Retinal pigment epithelial cell (primary cell): ENCODE results near the gene MCAT.

ENCODE experiments used
- DNase-seq: peaks from one replicate; pipeline ENCODE4 v3.0.0-alpha.2; 2010; ENCODE audit warnings: low read depth
- H3K4me3 ChIP-seq: 2 replicates; pipeline ENCODE4 v1.5.1; 2011; ENCODE audit warnings: mild to moderate bottlenecking, low read length, control low read depth, moderate library complexity
- TF ChIP-seq, protein P1 (sequence below): conservative IDR thresholded peaks from 2 replicates; pipeline ENCODE4 v1.5.1; 2011; ENCODE audit warnings: low read depth, low read length, control low read depth, inconsistent platforms

Gene MCAT

DNA sequence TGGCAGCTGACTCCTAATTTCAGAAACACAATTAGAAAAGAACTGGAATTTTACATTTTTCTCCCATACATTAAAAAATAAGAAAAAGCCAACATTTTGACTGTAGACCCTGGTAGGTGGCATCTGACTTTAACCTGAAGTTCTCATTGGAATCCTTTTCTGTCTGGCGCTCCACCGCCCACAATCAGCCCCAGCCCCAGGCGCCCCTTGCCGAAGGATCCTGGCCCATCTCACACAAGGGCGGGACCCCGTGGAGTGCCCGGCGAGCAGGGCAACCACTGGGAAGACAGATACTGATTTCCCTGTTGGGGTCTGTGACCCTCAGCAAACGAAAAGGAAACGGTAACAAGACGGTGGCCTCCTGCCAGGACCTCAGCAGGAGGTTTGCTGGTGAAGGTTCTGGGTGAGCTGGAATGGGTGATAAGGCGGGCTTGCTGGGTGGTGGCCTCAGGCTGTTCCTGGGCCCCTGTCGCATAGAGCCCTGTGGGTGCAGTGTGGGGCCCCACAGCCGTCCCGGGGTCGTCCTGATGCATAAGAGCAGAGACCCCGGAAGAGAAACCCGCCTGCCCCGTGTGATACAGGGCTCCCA is 23.9 kb upstream of the MCAT start:
- DNase-seq: no peak
- H3K4me3 ChIP-seq: no peak overlapping the region

DNA sequence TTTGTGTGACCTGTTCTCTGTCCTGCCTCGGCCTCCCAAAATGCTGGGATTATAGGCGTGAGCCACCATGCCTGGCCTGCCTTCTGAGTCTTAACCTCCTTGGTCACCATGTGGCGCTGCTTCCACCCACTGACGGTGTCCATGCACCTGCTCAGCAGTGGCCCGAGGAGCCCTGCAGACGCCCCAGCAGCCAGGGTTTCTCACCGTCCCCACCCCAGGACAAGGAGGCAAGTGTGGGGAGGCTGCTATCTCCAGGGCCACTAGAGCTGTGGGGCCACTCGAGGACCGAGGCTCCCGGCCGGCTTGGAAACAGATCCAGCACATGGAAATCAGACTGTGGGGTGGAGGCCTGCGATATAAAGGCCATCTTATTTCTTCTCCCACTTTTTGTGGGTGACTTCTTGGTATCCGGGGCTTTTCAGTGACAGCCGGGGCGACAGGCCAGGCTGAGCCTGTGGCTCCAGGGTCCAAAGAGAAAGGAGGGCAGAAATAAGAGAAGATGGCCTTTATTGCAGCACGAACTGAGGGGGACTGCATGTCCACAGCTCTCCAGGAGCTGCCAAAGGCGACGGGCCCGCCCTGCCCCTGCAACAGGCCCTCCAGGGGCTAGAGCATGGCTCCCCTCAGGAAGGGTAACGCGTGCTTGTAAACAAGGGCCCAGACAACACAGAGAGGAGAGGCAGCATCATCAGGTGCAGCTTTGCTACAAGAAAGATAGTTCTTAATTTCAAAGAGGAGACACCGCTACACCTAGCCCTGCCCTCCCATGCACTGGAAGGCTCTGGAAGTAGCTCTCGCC is 23.1 kb upstream of the MCAT start:
- no peak for DNase-seq
- H3K4me3 ChIP-seq: no peak overlapping the region
- TF ChIP-seq, protein P1, sequence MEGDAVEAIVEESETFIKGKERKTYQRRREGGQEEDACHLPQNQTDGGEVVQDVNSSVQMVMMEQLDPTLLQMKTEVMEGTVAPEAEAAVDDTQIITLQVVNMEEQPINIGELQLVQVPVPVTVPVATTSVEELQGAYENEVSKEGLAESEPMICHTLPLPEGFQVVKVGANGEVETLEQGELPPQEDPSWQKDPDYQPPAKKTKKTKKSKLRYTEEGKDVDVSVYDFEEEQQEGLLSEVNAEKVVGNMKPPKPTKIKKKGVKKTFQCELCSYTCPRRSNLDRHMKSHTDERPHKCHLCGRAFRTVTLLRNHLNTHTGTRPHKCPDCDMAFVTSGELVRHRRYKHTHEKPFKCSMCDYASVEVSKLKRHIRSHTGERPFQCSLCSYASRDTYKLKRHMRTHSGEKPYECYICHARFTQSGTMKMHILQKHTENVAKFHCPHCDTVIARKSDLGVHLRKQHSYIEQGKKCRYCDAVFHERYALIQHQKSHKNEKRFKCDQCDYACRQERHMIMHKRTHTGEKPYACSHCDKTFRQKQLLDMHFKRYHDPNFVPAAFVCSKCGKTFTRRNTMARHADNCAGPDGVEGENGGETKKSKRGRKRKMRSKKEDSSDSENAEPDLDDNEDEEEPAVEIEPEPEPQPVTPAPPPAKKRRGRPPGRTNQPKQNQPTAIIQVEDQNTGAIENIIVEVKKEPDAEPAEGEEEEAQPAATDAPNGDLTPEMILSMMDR: no peak

More for the DNA sequence above, 23.9 kb upstream of the MCAT start:
- TF ChIP-seq, protein P1: no peak

DNA sequence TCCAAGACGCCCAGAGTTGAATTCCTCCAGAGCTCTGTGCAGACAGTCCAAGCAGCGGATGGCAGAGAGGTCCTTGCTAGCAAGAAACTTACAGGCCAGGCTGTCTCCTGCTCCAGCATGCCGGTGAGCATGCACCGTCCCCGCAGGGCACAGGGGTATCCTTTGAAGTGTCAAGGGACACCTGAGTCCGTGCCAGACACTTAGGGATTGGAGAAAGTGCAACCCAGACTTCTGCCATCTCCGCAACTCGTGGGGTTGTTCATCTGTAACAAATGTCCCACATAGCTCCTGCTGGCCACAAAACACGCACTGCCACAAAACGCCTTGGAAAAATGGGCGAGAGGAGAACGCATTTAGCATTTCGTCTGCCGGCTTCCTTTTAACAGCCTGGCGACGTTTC is 21.4 kb upstream of the MCAT start:
- no peak overlapping the region for H3K4me3 ChIP-seq
- DNase-seq: no peak
- TF ChIP-seq, protein P1: no peak

DNA sequence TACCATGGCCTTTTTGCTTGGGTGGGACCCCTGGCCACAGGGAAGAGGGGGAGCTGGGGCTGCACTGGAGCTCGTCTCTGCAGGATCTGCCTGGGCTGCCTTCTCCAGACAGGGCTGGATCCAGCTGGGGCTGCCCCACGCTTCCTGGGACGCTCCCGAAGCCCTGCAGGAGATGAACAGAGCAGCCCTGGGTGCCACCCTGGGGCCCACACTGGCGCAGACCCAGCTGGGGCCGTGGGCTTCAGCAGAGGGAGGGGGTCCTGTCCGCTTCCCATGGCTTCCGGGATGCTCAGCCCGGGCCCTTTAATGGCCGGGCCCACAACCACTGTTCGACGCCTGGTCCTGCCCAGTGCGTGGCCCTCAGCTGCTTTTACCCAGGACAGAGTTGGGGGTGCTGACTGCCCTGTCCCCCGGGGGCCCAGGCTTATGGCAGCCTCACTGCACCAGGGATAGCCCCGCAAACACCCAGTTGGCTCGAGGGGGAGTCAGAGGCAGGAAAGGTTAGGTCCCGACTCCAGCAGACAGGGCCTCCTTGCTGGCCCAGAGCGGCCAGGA is 20.1 kb upstream of the MCAT start:
- H3K4me3 ChIP-seq: no peak overlapping the region
- TF ChIP-seq, protein P1: no peak

DNA sequence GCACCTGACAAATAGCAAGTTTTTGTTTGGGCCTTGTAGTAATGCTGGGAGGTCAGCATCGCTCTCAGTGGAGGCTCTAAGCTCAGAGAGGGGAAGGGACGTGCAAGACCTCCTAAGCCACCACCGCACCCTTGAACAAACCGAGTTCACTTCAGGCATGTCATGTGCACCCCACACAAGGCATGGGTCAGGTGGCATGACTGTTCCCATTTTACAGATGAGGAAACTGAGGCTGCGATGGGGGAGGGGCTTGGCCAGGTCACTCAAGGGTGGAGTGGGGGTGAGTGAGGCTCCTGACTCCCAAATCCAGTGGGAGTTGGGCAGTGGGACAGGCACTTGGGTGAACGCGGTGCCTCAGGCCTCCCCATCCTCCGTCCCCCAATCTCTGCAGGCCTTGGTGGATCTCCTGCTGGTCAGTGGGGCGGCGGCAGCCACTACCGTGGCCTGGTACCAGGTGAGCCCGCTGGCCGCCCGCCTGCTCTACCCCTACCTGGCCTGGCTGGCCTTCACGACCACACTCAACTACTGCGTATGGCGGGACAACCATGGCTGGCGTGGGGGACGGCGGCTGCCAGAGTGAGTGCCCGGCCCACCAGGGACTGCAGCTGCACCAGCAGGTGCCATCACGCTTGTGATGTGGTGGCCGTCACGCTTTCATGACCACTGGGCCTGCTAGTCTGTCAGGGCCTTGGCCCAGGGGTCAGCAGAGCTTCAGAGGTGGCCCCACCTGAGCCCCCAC is 19.4 kb upstream of the MCAT start:
- TF ChIP-seq, protein P1: no peak
- DNase-seq: no peak
- H3K4me3 ChIP-seq: no peak overlapping the region

More for the DNA sequence above, 20.1 kb upstream of the MCAT start:
- no peak for DNase-seq

DNA sequence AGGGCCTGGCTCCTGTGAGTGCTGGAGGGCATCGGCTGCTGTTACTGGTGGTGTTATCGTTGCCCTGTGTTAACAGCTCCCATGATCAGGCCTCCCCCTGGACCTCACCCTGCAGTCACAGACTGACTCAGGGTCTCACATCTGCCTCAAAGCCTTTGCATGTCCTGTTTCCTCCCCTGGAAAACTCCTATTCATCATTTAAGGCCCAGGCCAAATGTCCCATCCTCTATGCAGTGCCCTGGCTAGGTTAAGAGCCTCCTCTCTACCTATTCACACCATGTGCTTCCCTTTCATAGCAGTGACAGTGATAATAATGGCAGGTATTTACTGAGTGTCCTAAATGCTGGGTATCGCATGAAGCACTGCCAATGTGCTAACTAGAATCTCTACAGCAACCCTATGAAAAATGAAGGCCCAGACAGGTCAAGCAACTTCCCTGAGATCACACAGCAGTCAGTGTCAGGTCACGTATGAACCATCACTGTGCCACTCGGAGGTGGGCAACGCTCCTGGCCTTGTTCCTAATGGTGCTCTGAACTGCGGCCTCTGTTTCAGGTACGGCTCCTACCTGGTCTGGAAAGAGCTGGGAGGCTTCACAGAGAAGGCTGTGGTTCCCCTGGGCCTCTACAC is 17.4 kb upstream of the MCAT start:
- TF ChIP-seq, protein P1: no peak
- no peak overlapping the region for H3K4me3 ChIP-seq
- no peak for DNase-seq
